K562 (cell line): ENCODE data around the gene PGA3. TPM values are rescaled to one million over a fixed set of nuclear protein-coding genes. Genes with fewer than 3 reads are reported as not detected.
"Not testable (repeated sequence)": the region's sequence is repeated elsewhere in the genome, so short reads cannot be mapped to it uniquely, and the experiment has no call there.

Source experiments
- ATAC-seq: fragments of 200-7000 bp; cut with Tn5 transposase; 3 replicates; pipeline ENCODE4 v1.9.1; 2020; ENCODE audit warnings: moderate library complexity
- BruUV-seq: library from RNA; stranded (reverse); fragments of 400-500 nt; replicated peaks from 2 replicates; lab custom pipeline; 2021; lab: Mats Ljungman, UMichigan
- CTCF ChIA-PET: fragments of 300-600 bp; formaldehyde crosslinking; extraction: SDS; loops from one replicate; lab custom pipeline; 2021; ENCODE audit warnings: low intra/inter-chr PET ratio; lab: Yijun Ruan, JAX
- POLR2A ChIA-PET: fragments of 300-600, 350-650 bp; sonication (Branson Sonifier 250); formaldehyde crosslinking; extraction: SDS; loops from one replicate; lab custom pipeline; 2021; ENCODE audit warnings: antibody characterized with exemption, inconsistent platforms; lab: Yijun Ruan, JAX
- DNase-seq, 4 experiments: peaks; one replicate each; pipeline versions ENCODE4 v3.0.0 to v3.0.0-alpha.2; 2011 to 2018; ENCODE audit warnings: low spot score in 3 of 4, mixed read lengths in 3 of 4; ENCODE audit errors: extremely low read depth in 1 of 4
- FAIRE-seq: peaks from 2 replicates; lab custom pipeline; 2011; peaks lifted over from hg19 to GRCh38; lab: Jason Lieb, UNC
- H2AFZ ChIP-seq: 2 replicates; pipeline ENCODE4 v1.6.0; 2011; ENCODE audit warnings: low read depth, low read length, control low read depth, inconsistent platforms
- H3K27ac ChIP-seq: fragments of 200-600 bp; 3 replicates; pipeline ENCODE4 v1.8.0; 2011; ENCODE audit warnings: low read depth, mild to moderate bottlenecking, control low read depth, inconsistent platforms, low read length, moderate library complexity, mixed read lengths; ENCODE audit errors: extremely low read depth
- H3K27me3 ChIP-seq, 2 experiments: fragments of 300-600 bp in 1 of 2; 2 replicates in 1 of 2; 3 replicates in 1 of 2; pipeline versions ENCODE4 v1.6.0 to v1.8.0; 2011; ENCODE audit warnings: inconsistent platforms in 2 of 2, low read length in 2 of 2, mild to moderate bottlenecking in 1 of 2, mixed read lengths in 1 of 2, moderate library complexity in 1 of 2; ENCODE audit not compliant: control insufficient read depth in 2 of 2, insufficient read depth in 2 of 2
- H3K36me3 ChIP-seq: fragments of 300-600 bp; 3 replicates; pipeline ENCODE4 v1.8.0; 2011; ENCODE audit warnings: mild to moderate bottlenecking, low read length, inconsistent platforms; ENCODE audit not compliant: control insufficient read depth, insufficient read depth
- H3K4me1 ChIP-seq, 2 experiments: fragments of 200-600 bp in 1 of 2; replicated peaks in 1 of 2; 2 replicates in 1 of 2; 3 replicates in 1 of 2; pipeline versions ENCODE4 v1.5.1 to v1.8.0; 2011; ENCODE audit warnings: inconsistent platforms in 2 of 2, low read length in 2 of 2, mild to moderate bottlenecking in 1 of 2, mixed read lengths in 1 of 2, moderate library complexity in 1 of 2; ENCODE audit not compliant: control insufficient read depth in 2 of 2, insufficient read depth in 2 of 2
- H3K4me2 ChIP-seq: 2 replicates; pipeline ENCODE4 v1.6.1; 2011; ENCODE audit warnings: low read length, control low read depth, inconsistent platforms, mixed read lengths; ENCODE audit not compliant: insufficient read depth
- H3K4me3 ChIP-seq: fragments of 200-600 bp; sonication (generic), shearing (Covaris generic); 2 replicates; pipeline ENCODE4 v1.5.1; 2016; ENCODE audit warnings: control low read depth, inconsistent platforms
- H3K79me2 ChIP-seq: fragments of 200-600 bp; 3 replicates; pipeline ENCODE4 v1.8.0; 2011; ENCODE audit warnings: low read length, inconsistent platforms; ENCODE audit not compliant: control insufficient read depth, insufficient read depth
- H3K9ac ChIP-seq, 2 experiments: 2 replicates each; pipeline versions ENCODE4 v1.6.0 to v1.6.1; 2011; ENCODE audit warnings: low read depth in 2 of 2, low read length in 2 of 2, control low read depth in 1 of 2, inconsistent platforms in 1 of 2, mild to moderate bottlenecking in 1 of 2, mixed read lengths in 1 of 2; ENCODE audit not compliant: insufficient read depth in 1 of 2
- H3K9me1 ChIP-seq: one replicate; pipeline ENCODE4 v1.6.0; 2011; ENCODE audit warnings: inconsistent platforms, mild to moderate bottlenecking, low read length, moderate library complexity; ENCODE audit not compliant: control insufficient read depth, insufficient read depth
- H3K9me3 ChIP-seq: replicated peaks from 2 replicates; pipeline ENCODE4 v1.5.1; 2011; ENCODE audit warnings: low read depth, low read length, inconsistent platforms; ENCODE audit not compliant: control insufficient read depth, insufficient read depth
- H4K20me1 ChIP-seq: replicated peaks from 2 replicates; pipeline ENCODE4 v1.6.1; 2011; ENCODE audit warnings: low read length, inconsistent platforms, mixed read lengths; ENCODE audit not compliant: control insufficient read depth, insufficient read depth
- WGBS: fragments of 100-300 bp; shearing (Covaris generic); methylation state at CpG from one replicate; pipeline ENCODE4 v1.1.6; 2016; ENCODE audit warnings: low coverage, mixed read lengths; ENCODE audit not compliant: insufficient coverage; ENCODE audit errors: missing lambda C conversion rate; 5-methylcytosine and 5-hydroxymethylcytosine counted together
- in situ Hi-C: fragments of 300-500 bp; cut with MboI; formaldehyde crosslinking; loops from 4 replicates; pipeline ENCODE4 v1.15.0; 2018; ENCODE audit warnings: inconsistent platforms, mixed read lengths
- intact Hi-C: fragments of 100-400 bp; cut with micrococcal nuclease; formaldehyde crosslinking; loops from 2 replicates; pipeline ENCODE4 v1.14.2; 2022
- polyA plus RNA-seq, 8 experiments: library from polyadenylated mRNA; depleted of rRNA in 4 of 8; stranded (reverse) in 5 of 8; unstranded in 3 of 8; fragments of >200 nt; fragmentation: Nextera tagmentation in 2 of 8; fragmentation: Illumina TruSeq in 1 of 8; extraction: Ambion mirVana in 2 of 8; extraction: Trizol in 1 of 8; gene quantifications; 2 replicates each; pipeline versions ENCODE4 v1.2.1 to v1.2.3, GENCODE V29; 2011 to 2014; ENCODE audit warnings: inconsistent platforms in 1 of 8, missing spikeins in 1 of 8
- total RNA-seq, 7 experiments: library from RNA; depleted of rRNA in 6 of 7; stranded (reverse); fragments of >200 nt in 6 of 7; fragmentation: Illumina TruSeq in 2 of 7; extraction: Trizol in 2 of 7; gene quantifications; 2 replicates each; pipeline versions ENCODE4 v1.2.1 to v1.2.3, GENCODE V29; 2011 to 2021; ENCODE audit warnings: low replicate concordance in 1 of 7

The PGA3 gene
- total and polyA plus RNA-seq, 9 of the 15 experiments (the other 6 are each of a cell fraction or from before 2014, with no cell fraction given), result 0.15 to 0.18 (median 0.18) TPM; not detected in 6

- in situ Hi-C loops, FAIRE-seq, H3K4me2 ChIP-seq, intact Hi-C loops, H2AFZ ChIP-seq, CTCF ChIA-PET, H3K9ac ChIP-seq, H3K27me3 ChIP-seq, H3K79me2 ChIP-seq, POLR2A ChIA-PET, BruUV-seq, H3K9me3 ChIP-seq, H4K20me1 ChIP-seq, H3K9me1 ChIP-seq, H3K27ac ChIP-seq, DNase-seq, H3K4me3 ChIP-seq, H3K36me3 ChIP-seq, ATAC-seq, H3K4me1 ChIP-seq: not testable (repeated sequence)
- no CpG with 5 or more reads among the region's 15 CpGs for WGBS
These were observed 27.7 kb downstream of the PGA3 start for GRCh38 chr11:61231033-61231432.

GRCh38 chr11:61231585-61231984 is 28.3 kb downstream of the PGA3 start:
- DNase-seq, H4K20me1 ChIP-seq, in situ Hi-C loops, FAIRE-seq, H3K4me2 ChIP-seq, H3K9me3 ChIP-seq, BruUV-seq, H3K27ac ChIP-seq, H3K27me3 ChIP-seq, H3K4me3 ChIP-seq, H3K4me1 ChIP-seq, H3K36me3 ChIP-seq, H2AFZ ChIP-seq, ATAC-seq, CTCF ChIA-PET, H3K9me1 ChIP-seq, intact Hi-C loops, H3K79me2 ChIP-seq, H3K9ac ChIP-seq, POLR2A ChIA-PET: not testable (repeated sequence)
- no CpG with 5 or more reads among the region's 5 CpGs for WGBS

GRCh38 chr11:61232548-61233145 is 29.3 kb downstream of the PGA3 start:
- H3K4me1 ChIP-seq, H2AFZ ChIP-seq, DNase-seq, H3K79me2 ChIP-seq, FAIRE-seq, ATAC-seq, H3K9me1 ChIP-seq, H4K20me1 ChIP-seq, CTCF ChIA-PET, H3K27me3 ChIP-seq, POLR2A ChIA-PET, H3K4me2 ChIP-seq, H3K9me3 ChIP-seq, H3K36me3 ChIP-seq, H3K4me3 ChIP-seq, in situ Hi-C loops, H3K9ac ChIP-seq, H3K27ac ChIP-seq, intact Hi-C loops, BruUV-seq: not testable (repeated sequence)
- no CpG with 5 or more reads among the region's 3 CpGs for WGBS

- CTCF ChIA-PET, H3K9me1 ChIP-seq, ATAC-seq, H3K79me2 ChIP-seq, H4K20me1 ChIP-seq, BruUV-seq, H3K4me3 ChIP-seq, H3K9me3 ChIP-seq, FAIRE-seq, H3K27me3 ChIP-seq, H3K27ac ChIP-seq, H3K9ac ChIP-seq, POLR2A ChIA-PET, H3K4me2 ChIP-seq, DNase-seq, H3K36me3 ChIP-seq, H2AFZ ChIP-seq, H3K4me1 ChIP-seq, intact Hi-C loops: not testable (repeated sequence)
- in situ Hi-C loops, result loop anchor here (5.0 kb wide), 1 partner anchor 40 kb away; no protein-coding TSS in a partner anchor
- WGBS, result no CpG with 5 or more reads among the region's 4 CpGs
These were observed 33.8 kb downstream of the PGA3 start for GRCh38 chr11:61237130-61237529.
